Omental fat pad (tissue), 4 donors: ENCODE measurements around the gene TEAD4. TPM values are rescaled to one million over a fixed set of nuclear protein-coding genes. Genes with fewer than 3 reads are reported as not detected.

Source experiments
- ATAC-seq: fragments of 150-250 bp; one replicate; pipeline ENCODE4 v1.9.1; 2016; ENCODE audit warnings: mild to moderate bottlenecking, moderate library complexity; ENCODE audit not compliant: low FRiP score
- DNase-seq: peaks from one replicate; pipeline ENCODE4 v3.0.0-alpha.2; 2019; ENCODE audit warnings: low spot score
- CTCF ChIP-seq, 3 donors: fragments of 450-650 bp; IDR thresholded peaks; one replicate each; pipeline ENCODE4 v1.5.1; 2016 to 2017; ENCODE audit warnings: antibody characterized with exemption in 3 of 3, mild to moderate bottlenecking in 3 of 3, moderate library complexity in 2 of 3
- total RNA-seq, 4 donors: library from RNA; depleted of rRNA; stranded (reverse); fragments of >200 nt; gene quantifications; one replicate each; pipeline ENCODE4 v1.1.0, GENCODE V29; 2016

TEAD4 gene
- total RNA-seq, 4 donors from 2014 or later, result 14.5 to 79.3 (median 17.0) TPM

- DNase-seq (no peak), ATAC-seq (no peak)
- TF ChIP-seq CTCF (IDR thresholded peaks at IDR 0.05), result no peak
Observed at GRCh38 chr12:2941524-2941923, 17.7 kb upstream of the TEAD4 start.

- peak; percentile 31 for DNase-seq
- TF ChIP-seq CTCF (IDR thresholded peaks at IDR 0.05), result peak in 1 of 3 donors; percentile 26
- ATAC-seq, result peak; percentile 66
Observed at GRCh38 chr12:2944401-2945047, 14.7 kb upstream of the TEAD4 start.

GRCh38 chr12:2949411-2949810 is 9.8 kb upstream of the TEAD4 start:
- DNase-seq, result no peak
- no peak for ATAC-seq
- no peak for TF ChIP-seq CTCF (IDR thresholded peaks at IDR 0.05)

GRCh38 chr12:2955888-2956287 is 3.3 kb upstream of the TEAD4 start:
- no peak for ATAC-seq
- no peak for TF ChIP-seq CTCF (IDR thresholded peaks at IDR 0.05)
- no peak for DNase-seq

GRCh38 chr12:2957816-2958431 is 1.3 kb upstream of the TEAD4 start:
- ATAC-seq, result no peak
- no peak for DNase-seq
- TF ChIP-seq CTCF (IDR thresholded peaks at IDR 0.05), result no peak

- no peak for TF ChIP-seq CTCF (IDR thresholded peaks at IDR 0.05)
- DNase-seq (no peak), ATAC-seq (peak; percentile 48)
Observed at GRCh38 chr12:2958432-2959191, 585 bp upstream of the TEAD4 start.
